ENCODE data around the gene R3HDM4. TPM values are rescaled to one million over a fixed set of nuclear protein-coding genes. Genes with fewer than 3 reads are reported as not detected.
A peak's percentile ranks its signal among the peaks of the same experiment; 100 is the strongest.

R3HDM4 gene
- total RNA-seq, 4 donors from 2014 or later: 23.7 to 44.9 (median 32.9) TPM

GRCh38 chr19:858868-859843, 53.9 kb downstream of the R3HDM4 start, which contains the start of gene CFD:
Gene CFD (plus strand): TSS chr19:859664. CDS start chr19:859690, 26 bp downstream.
- Histone ChIP-seq H3K4me1 (peaks cover 0 to 54% (median 7%) of the 10 kb centered on the region in 3 donors), H3K4me3 (peak within 1 kb of the TSS; percentile 10 to 51), H3K9me3 (no peaks in the 10 kb centered on the region), H3K27me3 (peaks cover 82% of the 10 kb centered on the region), H3K27ac (peak within 1 kb of the TSS in 3 of 4 donors; percentile 62 to 76 (median 68)), H3K36me3 (no peaks in the 10 kb centered on the region)
- ATAC-seq: peak; percentile 63
- TF ChIP-seq POLR2A (IDR thresholded peaks at IDR 0.05) (peak; percentile 79 to 87), POLR2AphosphoS5 (IDR thresholded peaks at IDR 0.05) (peak; percentile 37), EP300 (IDR thresholded peaks at IDR 0.05) (no peak)
- TF ChIP-seq, protein P1, sequence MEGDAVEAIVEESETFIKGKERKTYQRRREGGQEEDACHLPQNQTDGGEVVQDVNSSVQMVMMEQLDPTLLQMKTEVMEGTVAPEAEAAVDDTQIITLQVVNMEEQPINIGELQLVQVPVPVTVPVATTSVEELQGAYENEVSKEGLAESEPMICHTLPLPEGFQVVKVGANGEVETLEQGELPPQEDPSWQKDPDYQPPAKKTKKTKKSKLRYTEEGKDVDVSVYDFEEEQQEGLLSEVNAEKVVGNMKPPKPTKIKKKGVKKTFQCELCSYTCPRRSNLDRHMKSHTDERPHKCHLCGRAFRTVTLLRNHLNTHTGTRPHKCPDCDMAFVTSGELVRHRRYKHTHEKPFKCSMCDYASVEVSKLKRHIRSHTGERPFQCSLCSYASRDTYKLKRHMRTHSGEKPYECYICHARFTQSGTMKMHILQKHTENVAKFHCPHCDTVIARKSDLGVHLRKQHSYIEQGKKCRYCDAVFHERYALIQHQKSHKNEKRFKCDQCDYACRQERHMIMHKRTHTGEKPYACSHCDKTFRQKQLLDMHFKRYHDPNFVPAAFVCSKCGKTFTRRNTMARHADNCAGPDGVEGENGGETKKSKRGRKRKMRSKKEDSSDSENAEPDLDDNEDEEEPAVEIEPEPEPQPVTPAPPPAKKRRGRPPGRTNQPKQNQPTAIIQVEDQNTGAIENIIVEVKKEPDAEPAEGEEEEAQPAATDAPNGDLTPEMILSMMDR (IDR thresholded peaks at IDR 0.05): no peak
- 0 to 20% methylated on average over 1 of the region's 24 CpGs for WGBS, 2 donors (ENCODE audit: low coverage in 1 of 2)

DNA sequence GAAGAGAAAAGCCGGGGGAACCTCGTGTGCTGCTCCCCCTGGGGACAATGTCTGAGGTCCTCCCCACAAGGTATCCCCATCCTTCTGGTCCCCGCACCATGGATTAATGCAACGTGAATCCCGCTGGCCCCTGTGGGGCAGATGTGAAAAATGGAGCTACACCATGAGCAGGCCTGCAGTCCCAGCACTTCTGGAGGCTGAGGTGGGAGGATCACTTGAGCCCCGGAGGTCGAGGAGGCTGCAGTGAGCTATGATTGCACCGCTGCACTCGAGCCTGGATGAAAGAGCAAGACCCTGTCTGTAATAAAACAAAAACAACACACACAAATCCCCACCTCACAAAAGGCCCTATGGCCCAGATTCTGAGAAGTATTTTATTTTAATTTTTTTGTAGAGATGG, 54.7 kb downstream of the R3HDM4 start:
- H3K27me3 ChIP-seq: peaks cover 88% of the 10 kb centered on the region
- no peak for TF ChIP-seq POLR2AphosphoS5 (IDR thresholded peaks at IDR 0.05)
- TF ChIP-seq EP300 (IDR thresholded peaks at IDR 0.05): no peak
- TF ChIP-seq, protein P1 (IDR thresholded peaks at IDR 0.05): no peak
- TF ChIP-seq POLR2A (IDR thresholded peaks at IDR 0.05): no peak
- no peak overlapping the region for H3K4me3 ChIP-seq
- H3K27ac ChIP-seq: peak overlapping the region in 1 of 4 donors; percentile 76
- H3K9me3 ChIP-seq: no peaks in the 10 kb centered on the region
- H3K4me1 ChIP-seq: peaks cover 0 to 46% (median 7%) of the 10 kb centered on the region in 3 donors
- WGBS, 2 donors (ENCODE audit: low coverage in 1 of 2): 83 to 87% methylated on average over 3 to 9 of the region's 9 CpGs
- no peaks in the 10 kb centered on the region for H3K36me3 ChIP-seq
- no peak for ATAC-seq

- Histone ChIP-seq H3K36me3 (no peaks in the 10 kb centered on the region), H3K27me3 (peaks cover 84% of the 10 kb centered on the region), H3K9me3 (no peaks in the 10 kb centered on the region), H3K4me3 (no peak overlapping the region), H3K27ac (no peak overlapping the region), H3K4me1 (peaks cover 0 to 47% (median 12%) of the 10 kb centered on the region in 3 donors)
- TF ChIP-seq POLR2AphosphoS5 (IDR thresholded peaks at IDR 0.05): no peak
- no peak for TF ChIP-seq EP300 (IDR thresholded peaks at IDR 0.05)
- no peak for TF ChIP-seq POLR2A (IDR thresholded peaks at IDR 0.05)
- TF ChIP-seq, protein P1 (IDR thresholded peaks at IDR 0.05): no peak
- no CpG with 5 or more reads among the region's 40 CpGs for WGBS, 2 donors (ENCODE audit: low coverage in 1 of 2)
- ATAC-seq: no peak
Observed at GRCh38 chr19:855566-856120, 57.4 kb downstream of the R3HDM4 start.

DNA sequence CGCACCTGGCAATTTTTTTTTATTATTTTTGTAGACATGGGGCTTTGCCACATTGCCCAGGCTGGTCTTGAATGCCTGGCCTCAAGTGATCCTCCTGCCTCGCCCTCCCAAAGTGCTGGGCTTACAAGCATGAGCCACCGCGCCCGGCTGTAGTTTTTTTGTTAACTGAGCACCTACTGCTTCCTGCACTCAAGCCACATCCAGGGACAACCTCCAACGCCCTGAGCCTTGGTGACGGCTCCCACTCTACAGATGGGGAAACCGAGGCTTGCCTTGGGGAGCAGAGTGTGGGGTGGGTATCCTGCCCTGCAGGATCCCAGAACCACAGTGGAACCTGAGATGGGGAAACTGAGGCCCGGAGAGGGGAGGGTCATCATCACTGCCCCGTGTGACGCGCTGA, 57.9 kb downstream of the R3HDM4 start:
- no peaks in the 10 kb centered on the region for H3K9me3 ChIP-seq
- H3K27ac ChIP-seq: no peak overlapping the region
- ATAC-seq: no peak
- no peak overlapping the region for H3K4me3 ChIP-seq
- 92% methylated on average over 1 of the region's 12 CpGs; no CpG with 5 or more reads in 1 of the 2 donors for WGBS, 2 donors (ENCODE audit: low coverage in 1 of 2)
- no peaks in the 10 kb centered on the region for H3K36me3 ChIP-seq
- TF ChIP-seq, protein P1 (IDR thresholded peaks at IDR 0.05): no peak
- TF ChIP-seq EP300 (IDR thresholded peaks at IDR 0.05): no peak
- no peak for TF ChIP-seq POLR2A (IDR thresholded peaks at IDR 0.05)
- no peak for TF ChIP-seq POLR2AphosphoS5 (IDR thresholded peaks at IDR 0.05)
- H3K27me3 ChIP-seq: peaks cover 79% of the 10 kb centered on the region
- peaks cover 0 to 47% (median 16%) of the 10 kb centered on the region in 3 donors for H3K4me1 ChIP-seq

All from gastroesophageal sphincter (tissue), 4 donors.